Measurements from ENCODE around the gene YEATS2. TPM values are rescaled to one million over a fixed set of nuclear protein-coding genes. Genes with fewer than 3 reads are reported as not detected.

The YEATS2 gene
- total RNA-seq, 1 experiment from 2014 or later, result 57.4 TPM

DNA sequence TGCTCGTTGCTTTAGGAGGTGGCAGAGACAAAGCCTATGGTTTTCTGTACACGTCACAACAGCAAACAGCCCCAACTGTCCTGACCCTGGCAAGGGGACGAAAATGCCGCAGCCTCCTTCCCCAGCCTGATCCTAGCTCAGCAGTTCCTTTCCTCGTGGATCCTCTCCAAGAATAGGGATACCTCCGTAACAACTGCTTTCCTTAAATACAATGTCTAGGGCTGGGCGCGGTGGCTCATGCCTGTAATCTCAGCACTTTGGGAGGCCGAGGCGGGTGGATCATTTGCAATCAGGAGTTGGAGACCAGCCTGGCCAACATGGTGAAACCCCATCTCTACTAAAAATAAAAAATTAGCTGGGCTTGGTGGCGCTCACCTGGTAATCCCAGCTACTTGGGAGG lies 110.8 kb downstream of the YEATS2 start:
- DNase-seq, result no peak
- Mint-ChIP-seq H3K9me3 (ENCODE audit: low read depth, unreplicated experiment) (no peaks in the 10 kb centered on the region), H3K4me3 (ENCODE audit: low read depth, unreplicated experiment) (no peak overlapping the region), H3K27me3 (ENCODE audit: unreplicated experiment) (no peaks in the 10 kb centered on the region), H3K4me1 (ENCODE audit: low read depth, unreplicated experiment) (no peaks in the 10 kb centered on the region), H3K36me3 (ENCODE audit: insufficient read depth, unreplicated experiment) (peaks cover 40% of the 10 kb centered on the region), H3K27ac (ENCODE audit: unreplicated experiment) (no peak overlapping the region)
- TF ChIP-seq, protein P1, sequence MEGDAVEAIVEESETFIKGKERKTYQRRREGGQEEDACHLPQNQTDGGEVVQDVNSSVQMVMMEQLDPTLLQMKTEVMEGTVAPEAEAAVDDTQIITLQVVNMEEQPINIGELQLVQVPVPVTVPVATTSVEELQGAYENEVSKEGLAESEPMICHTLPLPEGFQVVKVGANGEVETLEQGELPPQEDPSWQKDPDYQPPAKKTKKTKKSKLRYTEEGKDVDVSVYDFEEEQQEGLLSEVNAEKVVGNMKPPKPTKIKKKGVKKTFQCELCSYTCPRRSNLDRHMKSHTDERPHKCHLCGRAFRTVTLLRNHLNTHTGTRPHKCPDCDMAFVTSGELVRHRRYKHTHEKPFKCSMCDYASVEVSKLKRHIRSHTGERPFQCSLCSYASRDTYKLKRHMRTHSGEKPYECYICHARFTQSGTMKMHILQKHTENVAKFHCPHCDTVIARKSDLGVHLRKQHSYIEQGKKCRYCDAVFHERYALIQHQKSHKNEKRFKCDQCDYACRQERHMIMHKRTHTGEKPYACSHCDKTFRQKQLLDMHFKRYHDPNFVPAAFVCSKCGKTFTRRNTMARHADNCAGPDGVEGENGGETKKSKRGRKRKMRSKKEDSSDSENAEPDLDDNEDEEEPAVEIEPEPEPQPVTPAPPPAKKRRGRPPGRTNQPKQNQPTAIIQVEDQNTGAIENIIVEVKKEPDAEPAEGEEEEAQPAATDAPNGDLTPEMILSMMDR (IDR thresholded peaks at IDR 0.05; ENCODE audit: unreplicated experiment), result no peak
- CTCF ChIA-PET, result interaction anchor here (0.8 kb wide), 1 partner anchor 76 kb away, joined by 4 read pairs; the partner anchor contains the start of gene PARL
- no TSS peak for BruUV-seq (replicated peaks)
- intact Hi-C loops (cut with micrococcal nuclease; ENCODE audit: unreplicated experiment), result no loop called here

DNA sequence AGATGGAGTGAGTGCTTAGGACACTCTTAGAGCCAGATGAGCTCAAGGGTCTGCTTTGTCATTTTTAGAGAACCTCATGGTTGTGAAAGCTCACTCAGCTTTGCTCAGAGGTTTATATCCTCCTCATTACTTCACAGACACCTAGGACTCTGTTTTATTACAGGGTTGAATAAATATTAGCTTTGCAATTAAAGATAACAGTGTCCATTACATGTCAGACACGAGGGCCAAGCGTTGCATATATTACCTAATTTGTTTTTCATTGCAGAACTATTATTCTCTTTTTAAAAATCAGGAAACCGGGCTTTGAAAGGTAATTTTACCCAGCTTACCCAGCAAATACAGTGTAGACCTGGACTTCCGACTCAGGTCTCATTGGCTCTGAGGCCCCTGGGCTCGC lies 111.7 kb downstream of the YEATS2 start:
- CTCF ChIA-PET, result interaction anchor here (0.8 kb wide), 1 partner anchor 75 kb away, joined by 4 read pairs; the partner anchor contains the start of gene PARL
- intact Hi-C loops (cut with micrococcal nuclease; ENCODE audit: unreplicated experiment), result no loop called here
- Mint-ChIP-seq H3K27me3 (ENCODE audit: unreplicated experiment) (no peaks in the 10 kb centered on the region), H3K36me3 (ENCODE audit: insufficient read depth, unreplicated experiment) (peaks cover 34% of the 10 kb centered on the region), H3K4me3 (ENCODE audit: low read depth, unreplicated experiment) (no peak overlapping the region), H3K9me3 (ENCODE audit: low read depth, unreplicated experiment) (no peaks in the 10 kb centered on the region), H3K27ac (ENCODE audit: unreplicated experiment) (no peak overlapping the region), H3K4me1 (ENCODE audit: low read depth, unreplicated experiment) (no peaks in the 10 kb centered on the region)
- BruUV-seq (replicated peaks), result no TSS peak
- TF ChIP-seq, protein P1 (IDR thresholded peaks at IDR 0.05; ENCODE audit: unreplicated experiment), result no peak
- DNase-seq, result no peak

DNA sequence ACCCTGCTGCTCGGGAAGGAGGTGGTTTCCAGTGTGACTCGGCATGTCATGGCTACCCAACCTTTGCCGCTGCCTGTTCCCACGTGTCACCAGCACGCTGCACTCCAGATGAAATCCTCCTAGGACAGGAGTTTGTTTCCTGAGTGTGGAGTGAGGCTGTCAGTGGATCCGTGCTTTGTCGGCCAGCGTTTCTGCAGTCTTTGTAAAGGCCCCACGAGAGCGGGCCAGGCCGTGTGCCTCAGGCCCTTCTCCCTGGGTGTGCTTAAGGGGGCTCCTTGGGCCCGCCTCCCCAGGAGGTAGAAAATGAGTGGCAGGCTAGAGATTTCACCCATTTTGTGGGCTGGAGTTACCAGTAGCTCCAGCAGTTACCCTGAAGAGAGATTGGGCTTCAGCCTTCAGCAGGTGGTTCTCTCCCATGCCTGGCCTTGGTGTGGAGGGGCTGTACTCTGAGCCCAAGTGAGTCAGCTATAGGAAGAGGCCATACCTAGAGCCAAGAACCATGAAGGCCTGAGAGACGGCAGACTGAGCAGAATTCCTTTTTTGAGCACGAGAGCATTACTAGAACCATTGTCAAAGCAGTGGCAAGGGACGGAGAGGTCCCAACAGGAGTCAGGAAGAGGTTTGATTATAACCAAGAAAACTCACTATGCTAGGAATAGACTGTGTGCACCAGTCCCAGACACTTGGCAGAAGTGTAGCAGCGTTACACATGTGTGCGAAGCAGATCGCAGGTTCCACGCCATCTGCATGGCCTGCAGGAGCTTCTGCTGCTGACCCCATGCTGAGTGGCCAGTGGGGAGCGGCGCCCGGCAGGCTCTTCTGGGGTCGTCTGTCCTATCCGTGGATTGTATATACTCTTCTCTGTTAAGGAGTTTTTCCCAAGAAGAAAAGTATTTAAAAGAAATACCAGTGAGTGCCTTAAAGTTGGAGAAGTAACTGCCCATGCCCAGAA lies 113.3 kb downstream of the YEATS2 start:
- CTCF ChIA-PET, result no interaction called here
- no peak overlapping the region for H3K4me3 Mint-ChIP-seq (ENCODE audit: low read depth, unreplicated experiment)

DNA sequence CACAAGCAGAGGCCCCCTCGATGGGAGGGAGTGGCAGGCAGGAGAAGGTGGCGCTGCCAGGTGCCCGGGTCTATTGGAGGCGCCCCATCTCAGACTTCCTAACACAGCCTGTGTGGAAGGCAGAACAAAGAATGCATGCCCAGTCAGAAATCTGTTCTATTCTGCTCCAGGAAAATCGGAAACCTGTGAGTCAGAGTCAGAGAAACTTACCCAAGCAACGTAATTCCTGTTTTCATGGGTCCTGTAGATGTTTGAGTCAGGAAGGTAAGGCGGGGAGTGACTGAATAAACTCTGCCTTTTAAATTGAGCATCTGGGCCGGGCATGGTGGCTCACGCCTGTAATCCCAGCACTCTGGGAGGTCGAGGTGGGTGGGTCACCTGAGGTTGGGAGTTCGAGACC lies 114.0 kb downstream of the YEATS2 start:
- no TSS peak for BruUV-seq (replicated peaks)
- intact Hi-C loops (cut with micrococcal nuclease; ENCODE audit: unreplicated experiment), result no loop called here
- TF ChIP-seq, protein P1 (IDR thresholded peaks at IDR 0.05; ENCODE audit: unreplicated experiment), result no peak
- H3K4me3 Mint-ChIP-seq (ENCODE audit: low read depth, unreplicated experiment), result no peak overlapping the region
- no peaks in the 10 kb centered on the region for H3K9me3 Mint-ChIP-seq (ENCODE audit: low read depth, unreplicated experiment)
- H3K4me1 Mint-ChIP-seq (ENCODE audit: low read depth, unreplicated experiment), result no peaks in the 10 kb centered on the region
- DNase-seq, result no peak
- H3K27ac Mint-ChIP-seq (ENCODE audit: unreplicated experiment), result no peak overlapping the region
- H3K27me3 Mint-ChIP-seq (ENCODE audit: unreplicated experiment), result no peaks in the 10 kb centered on the region
- CTCF ChIA-PET, result no interaction called here
- H3K36me3 Mint-ChIP-seq (ENCODE audit: insufficient read depth, unreplicated experiment), result peaks cover 43% of the 10 kb centered on the region

More for the DNA sequence above, 113.3 kb downstream of the YEATS2 start:
- no peaks in the 10 kb centered on the region for H3K27me3 Mint-ChIP-seq (ENCODE audit: unreplicated experiment)
- no peaks in the 10 kb centered on the region for H3K4me1 Mint-ChIP-seq (ENCODE audit: low read depth, unreplicated experiment)
- intact Hi-C loops (cut with micrococcal nuclease; ENCODE audit: unreplicated experiment), result no loop called here
- H3K9me3 Mint-ChIP-seq (ENCODE audit: low read depth, unreplicated experiment), result no peaks in the 10 kb centered on the region
- peaks cover 39% of the 10 kb centered on the region for H3K36me3 Mint-ChIP-seq (ENCODE audit: insufficient read depth, unreplicated experiment)
- no TSS peak for BruUV-seq (replicated peaks)
- TF ChIP-seq, protein P1 (IDR thresholded peaks at IDR 0.05; ENCODE audit: unreplicated experiment), result no peak
- DNase-seq, result no peak
- H3K27ac Mint-ChIP-seq (ENCODE audit: unreplicated experiment), result no peak overlapping the region

Data from Calu3 (cell line).